Measurements from ENCODE around the gene ZNF69.

DNA sequence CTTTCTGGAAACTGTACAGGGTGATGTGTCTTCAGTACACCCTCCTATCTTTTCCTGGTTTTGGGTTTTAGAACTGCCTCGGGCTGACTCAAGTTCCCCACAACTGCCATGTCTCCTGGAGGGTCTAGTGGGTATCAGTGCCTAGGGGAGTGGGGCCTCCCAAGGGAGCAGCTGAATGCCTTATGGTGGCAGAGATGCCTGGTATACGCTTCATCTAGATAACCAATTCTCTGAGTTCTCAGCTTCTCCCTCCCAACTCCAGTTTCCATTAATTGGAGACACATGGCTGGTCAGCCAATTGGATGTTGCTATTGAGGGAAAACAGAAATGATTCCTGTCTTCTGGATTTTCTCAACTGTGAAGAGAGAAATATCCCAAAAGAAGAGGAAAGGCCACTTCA is 26.3 kb upstream of the ZNF69 start:
- TF ChIP-seq, protein P1, sequence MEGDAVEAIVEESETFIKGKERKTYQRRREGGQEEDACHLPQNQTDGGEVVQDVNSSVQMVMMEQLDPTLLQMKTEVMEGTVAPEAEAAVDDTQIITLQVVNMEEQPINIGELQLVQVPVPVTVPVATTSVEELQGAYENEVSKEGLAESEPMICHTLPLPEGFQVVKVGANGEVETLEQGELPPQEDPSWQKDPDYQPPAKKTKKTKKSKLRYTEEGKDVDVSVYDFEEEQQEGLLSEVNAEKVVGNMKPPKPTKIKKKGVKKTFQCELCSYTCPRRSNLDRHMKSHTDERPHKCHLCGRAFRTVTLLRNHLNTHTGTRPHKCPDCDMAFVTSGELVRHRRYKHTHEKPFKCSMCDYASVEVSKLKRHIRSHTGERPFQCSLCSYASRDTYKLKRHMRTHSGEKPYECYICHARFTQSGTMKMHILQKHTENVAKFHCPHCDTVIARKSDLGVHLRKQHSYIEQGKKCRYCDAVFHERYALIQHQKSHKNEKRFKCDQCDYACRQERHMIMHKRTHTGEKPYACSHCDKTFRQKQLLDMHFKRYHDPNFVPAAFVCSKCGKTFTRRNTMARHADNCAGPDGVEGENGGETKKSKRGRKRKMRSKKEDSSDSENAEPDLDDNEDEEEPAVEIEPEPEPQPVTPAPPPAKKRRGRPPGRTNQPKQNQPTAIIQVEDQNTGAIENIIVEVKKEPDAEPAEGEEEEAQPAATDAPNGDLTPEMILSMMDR (IDR thresholded peaks at IDR 0.05) = no peak
- no peak for TF ChIP-seq POLR2AphosphoS5 (IDR thresholded peaks at IDR 0.05; ENCODE audit: low read depth, low read length)
- TF ChIP-seq, protein P2, sequence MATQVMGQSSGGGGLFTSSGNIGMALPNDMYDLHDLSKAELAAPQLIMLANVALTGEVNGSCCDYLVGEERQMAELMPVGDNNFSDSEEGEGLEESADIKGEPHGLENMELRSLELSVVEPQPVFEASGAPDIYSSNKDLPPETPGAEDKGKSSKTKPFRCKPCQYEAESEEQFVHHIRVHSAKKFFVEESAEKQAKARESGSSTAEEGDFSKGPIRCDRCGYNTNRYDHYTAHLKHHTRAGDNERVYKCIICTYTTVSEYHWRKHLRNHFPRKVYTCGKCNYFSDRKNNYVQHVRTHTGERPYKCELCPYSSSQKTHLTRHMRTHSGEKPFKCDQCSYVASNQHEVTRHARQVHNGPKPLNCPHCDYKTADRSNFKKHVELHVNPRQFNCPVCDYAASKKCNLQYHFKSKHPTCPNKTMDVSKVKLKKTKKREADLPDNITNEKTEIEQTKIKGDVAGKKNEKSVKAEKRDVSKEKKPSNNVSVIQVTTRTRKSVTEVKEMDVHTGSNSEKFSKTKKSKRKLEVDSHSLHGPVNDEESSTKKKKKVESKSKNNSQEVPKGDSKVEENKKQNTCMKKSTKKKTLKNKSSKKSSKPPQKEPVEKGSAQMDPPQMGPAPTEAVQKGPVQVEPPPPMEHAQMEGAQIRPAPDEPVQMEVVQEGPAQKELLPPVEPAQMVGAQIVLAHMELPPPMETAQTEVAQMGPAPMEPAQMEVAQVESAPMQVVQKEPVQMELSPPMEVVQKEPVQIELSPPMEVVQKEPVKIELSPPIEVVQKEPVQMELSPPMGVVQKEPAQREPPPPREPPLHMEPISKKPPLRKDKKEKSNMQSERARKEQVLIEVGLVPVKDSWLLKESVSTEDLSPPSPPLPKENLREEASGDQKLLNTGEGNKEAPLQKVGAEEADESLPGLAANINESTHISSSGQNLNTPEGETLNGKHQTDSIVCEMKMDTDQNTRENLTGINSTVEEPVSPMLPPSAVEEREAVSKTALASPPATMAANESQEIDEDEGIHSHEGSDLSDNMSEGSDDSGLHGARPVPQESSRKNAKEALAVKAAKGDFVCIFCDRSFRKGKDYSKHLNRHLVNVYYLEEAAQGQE (IDR thresholded peaks at IDR 0.05; ENCODE audit: insufficient read depth in 1 of 2, low read depth in 2 of 2, low read length in 1 of 2) = no peak

Data from Panc1 (cell line).